Measurements from ENCODE around the gene CEL.
"Not testable (repeated sequence)": the region's sequence is repeated elsewhere in the genome, so short reads cannot be mapped to it uniquely, and the experiment has no call there.

The CEL gene

GRCh38 chr9:133076691-133077090, 14.9 kb downstream of the CEL start:
- TF ChIP-seq POLR2A (IDR thresholded peaks at IDR 0.05; ENCODE audit: extremely low read depth, insufficient read length) (no peak), MYC (IDR thresholded peaks at IDR 0.05; ENCODE audit: low read depth, low read length) (no peak), CTCF (IDR thresholded peaks at IDR 0.05; ENCODE audit: low read depth, low read length) (no peak), MAX (IDR thresholded peaks at IDR 0.05; ENCODE audit: low read depth, low read length) (no peak)
- no peak overlapping the region for H3K4me3 ChIP-seq (ENCODE audit: low read depth, low read length)
- no peak for DNase-seq (ENCODE audit: low read depth)

GRCh38 chr9:133078486-133078885, 16.7 kb downstream of the CEL start:
- no peak overlapping the region for H3K4me3 ChIP-seq (ENCODE audit: low read depth, low read length)
- TF ChIP-seq MAX (IDR thresholded peaks at IDR 0.05; ENCODE audit: low read depth, low read length): no peak
- no peak for TF ChIP-seq CTCF (IDR thresholded peaks at IDR 0.05; ENCODE audit: low read depth, low read length)
- TF ChIP-seq MYC (IDR thresholded peaks at IDR 0.05; ENCODE audit: low read depth, low read length): no peak
- no peak for TF ChIP-seq POLR2A (IDR thresholded peaks at IDR 0.05; ENCODE audit: extremely low read depth, insufficient read length)
- DNase-seq (ENCODE audit: low read depth): no peak

GRCh38 chr9:133080161-133080560, 18.4 kb downstream of the CEL start:
- no peak for TF ChIP-seq POLR2A (IDR thresholded peaks at IDR 0.05; ENCODE audit: extremely low read depth, insufficient read length)
- H3K4me3 ChIP-seq (ENCODE audit: low read depth, low read length): no peak overlapping the region
- no peak for DNase-seq (ENCODE audit: low read depth)

- not testable (repeated sequence) for DNase-seq (ENCODE audit: low read depth); H3K4me3 ChIP-seq (ENCODE audit: low read depth, low read length)
Measured at GRCh38 chr9:133080786-133081779, 19.3 kb downstream of the CEL start.

GRCh38 chr9:133081957-133082644, 20.3 kb downstream of the CEL start:
- H3K4me3 ChIP-seq (ENCODE audit: low read depth, low read length); DNase-seq (ENCODE audit: low read depth): not testable (repeated sequence)

GRCh38 chr9:133083688-133084087, 21.9 kb downstream of the CEL start:
- not testable (repeated sequence) for H3K4me3 ChIP-seq (ENCODE audit: low read depth, low read length); DNase-seq (ENCODE audit: low read depth)

GRCh38 chr9:133086212-133086860, 24.6 kb downstream of the CEL start:
- not testable (repeated sequence) for H3K4me3 ChIP-seq (ENCODE audit: low read depth, low read length); DNase-seq (ENCODE audit: low read depth)

GRCh38 chr9:133086894-133087293, 25.1 kb downstream of the CEL start:
- DNase-seq (ENCODE audit: low read depth): no peak
- H3K4me3 ChIP-seq (ENCODE audit: low read depth, low read length): no peak overlapping the region
- TF ChIP-seq MAX (IDR thresholded peaks at IDR 0.05; ENCODE audit: low read depth, low read length) (no peak), CTCF (IDR thresholded peaks at IDR 0.05; ENCODE audit: low read depth, low read length) (no peak), POLR2A (IDR thresholded peaks at IDR 0.05; ENCODE audit: extremely low read depth, insufficient read length) (no peak), MYC (IDR thresholded peaks at IDR 0.05; ENCODE audit: low read depth, low read length) (no peak)
